NCI-H748 treated with DMSO at 0.1 percent for 48 hours (cell line): ENCODE results near the gene LIX1L.

Experiments
- DNase-seq: peaks from one replicate; lab custom pipeline; 2025; lab: John Stamatoyannopoulos, UW

LIX1L gene

GRCh38 chr1:145893306-145894055, 64.3 kb downstream of the LIX1L start:
- DNase-seq = no peak

DNA sequence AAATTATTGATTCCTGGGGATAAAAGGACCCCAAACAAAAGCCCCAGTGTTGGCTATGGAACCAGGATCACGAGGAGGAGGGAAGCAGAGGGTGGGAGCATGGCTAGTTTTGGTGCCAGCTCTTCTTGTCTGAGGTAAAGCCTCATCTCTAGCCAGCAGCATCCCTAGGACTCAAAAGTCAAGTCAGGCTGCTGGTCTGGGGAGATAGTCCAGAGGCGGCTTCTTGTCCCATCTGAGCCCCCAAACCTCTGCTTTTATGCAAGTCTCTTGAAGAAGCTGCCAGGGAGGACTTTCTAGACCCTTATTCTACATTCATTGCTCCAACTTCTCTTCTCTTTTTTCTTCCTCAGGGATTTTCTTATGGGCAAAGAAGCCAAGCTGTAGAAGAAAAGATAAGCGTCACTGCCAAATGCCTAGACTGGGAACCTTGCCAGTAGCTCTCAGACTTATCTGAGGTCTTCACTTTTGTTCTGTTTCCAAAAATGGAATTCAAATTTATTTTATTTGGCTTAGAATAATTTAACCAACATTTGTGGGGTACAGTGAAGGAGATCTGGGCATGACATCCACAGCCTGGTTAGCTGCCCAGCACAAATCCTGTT, 65.2 kb downstream of the LIX1L start:
- DNase-seq = no peak

GRCh38 chr1:145891587-145892485, 66.0 kb downstream of the LIX1L start:
- peak; percentile 97 for DNase-seq

- no peak for DNase-seq
These were observed 66.7 kb downstream of the LIX1L start for GRCh38 chr1:145891143-145891542.

DNA sequence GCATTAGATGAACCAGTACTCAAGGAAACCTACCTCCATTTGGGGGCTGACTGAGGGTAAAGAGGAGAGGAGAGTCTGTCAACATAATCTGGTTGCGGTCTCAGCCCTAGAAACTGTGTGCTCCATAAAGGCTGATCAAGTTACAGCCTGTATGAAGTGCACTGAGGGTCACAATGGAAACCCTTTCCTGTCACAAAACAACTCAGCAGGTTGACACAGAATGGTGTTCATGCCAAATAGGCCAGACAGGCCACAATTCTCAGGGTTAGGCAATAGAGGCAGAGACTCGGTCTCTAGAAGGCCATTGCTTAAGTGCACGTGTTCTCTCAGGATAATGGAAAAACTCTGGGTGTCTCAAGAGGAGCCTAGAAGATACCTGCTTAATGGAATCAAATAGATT, 68.1 kb downstream of the LIX1L start:
- peak; percentile 3 for DNase-seq

- no peak for DNase-seq
These were observed 70.2 kb downstream of the LIX1L start for GRCh38 chr1:145887631-145888030.

GRCh38 chr1:145886816-145887215, 71.0 kb downstream of the LIX1L start:
- DNase-seq = no peak

- no peak for DNase-seq
These were observed 71.4 kb downstream of the LIX1L start for GRCh38 chr1:145886390-145886789.

DNA sequence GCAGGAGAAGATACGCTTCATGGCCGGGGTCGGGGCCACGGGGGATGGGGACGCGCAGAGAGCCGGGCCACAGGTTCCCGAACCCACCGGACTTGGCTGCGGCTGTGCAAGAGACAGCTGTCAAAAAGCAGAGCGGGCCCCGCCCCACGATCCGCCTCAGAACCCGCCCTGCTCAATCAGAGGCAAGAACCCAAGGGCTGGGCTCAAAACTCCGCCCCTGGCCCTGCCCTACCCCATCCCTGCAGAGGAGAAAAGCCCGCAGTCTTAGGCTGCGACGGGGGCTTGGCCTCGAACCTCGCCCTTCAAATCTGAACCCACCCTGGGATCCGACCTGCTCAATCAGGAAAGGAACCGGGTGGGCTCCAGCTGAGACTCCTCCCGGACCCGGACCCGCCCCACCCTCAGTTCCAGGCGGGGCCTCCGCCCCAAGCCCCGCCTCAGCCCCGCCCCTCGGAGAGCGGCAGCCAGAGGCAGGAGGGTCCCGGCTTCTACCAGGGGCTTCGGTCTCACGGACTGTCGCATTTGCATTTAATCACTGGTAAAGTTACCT, 72.0 kb downstream of the LIX1L start, which contains the start of gene ANKRD35:
Gene ANKRD35 (minus strand): TSS at position 129 of the 550 bp plus-strand sequence. CDS start 108 bp downstream, at position 21.
- peak; percentile 60 for DNase-seq

GRCh38 chr1:145884675-145885074, 73.1 kb downstream of the LIX1L start:
- no peak for DNase-seq
